ENCODE data around the gene UBA1.
A peak's percentile ranks its signal among the peaks of the same experiment; 100 is the strongest.

DNA sequence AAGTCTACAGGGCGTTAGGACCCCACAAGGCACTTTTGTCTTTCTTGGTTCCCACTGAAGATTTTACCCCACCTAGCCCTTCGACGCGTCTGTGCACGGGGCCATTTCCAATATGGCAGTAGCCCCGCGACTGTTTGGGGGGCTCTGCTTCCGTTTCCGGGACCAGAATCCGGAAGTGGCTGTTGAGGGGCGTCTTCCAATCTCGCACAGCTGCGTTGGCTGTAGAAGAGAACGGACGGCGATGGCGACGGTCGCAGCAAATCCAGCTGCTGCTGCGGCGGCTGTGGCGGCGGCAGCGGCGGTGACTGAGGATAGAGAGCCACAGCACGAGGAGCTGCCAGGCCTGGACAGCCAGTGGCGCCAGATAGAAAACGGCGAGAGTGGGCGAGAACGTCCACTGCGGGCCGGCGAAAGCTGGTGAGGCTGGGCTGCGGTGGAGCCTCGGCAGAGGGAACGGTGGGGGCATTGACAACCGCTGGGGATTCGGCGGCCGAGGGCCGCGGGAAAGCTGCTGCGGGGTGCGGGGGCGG, 39.2 kb downstream of the UBA1 start, which contains the start of gene USP11:
- TF ChIP-seq, protein P1, sequence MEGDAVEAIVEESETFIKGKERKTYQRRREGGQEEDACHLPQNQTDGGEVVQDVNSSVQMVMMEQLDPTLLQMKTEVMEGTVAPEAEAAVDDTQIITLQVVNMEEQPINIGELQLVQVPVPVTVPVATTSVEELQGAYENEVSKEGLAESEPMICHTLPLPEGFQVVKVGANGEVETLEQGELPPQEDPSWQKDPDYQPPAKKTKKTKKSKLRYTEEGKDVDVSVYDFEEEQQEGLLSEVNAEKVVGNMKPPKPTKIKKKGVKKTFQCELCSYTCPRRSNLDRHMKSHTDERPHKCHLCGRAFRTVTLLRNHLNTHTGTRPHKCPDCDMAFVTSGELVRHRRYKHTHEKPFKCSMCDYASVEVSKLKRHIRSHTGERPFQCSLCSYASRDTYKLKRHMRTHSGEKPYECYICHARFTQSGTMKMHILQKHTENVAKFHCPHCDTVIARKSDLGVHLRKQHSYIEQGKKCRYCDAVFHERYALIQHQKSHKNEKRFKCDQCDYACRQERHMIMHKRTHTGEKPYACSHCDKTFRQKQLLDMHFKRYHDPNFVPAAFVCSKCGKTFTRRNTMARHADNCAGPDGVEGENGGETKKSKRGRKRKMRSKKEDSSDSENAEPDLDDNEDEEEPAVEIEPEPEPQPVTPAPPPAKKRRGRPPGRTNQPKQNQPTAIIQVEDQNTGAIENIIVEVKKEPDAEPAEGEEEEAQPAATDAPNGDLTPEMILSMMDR (IDR thresholded peaks at IDR 0.05) = no peak
- peak; percentile 79 to 80 for TF ChIP-seq POLR2A (IDR thresholded peaks at IDR 0.05)

Measured in adrenal gland (tissue), 5 donors.